ENCODE measurements around the gene BMAL1. TPM values are rescaled to one million over a fixed set of nuclear protein-coding genes. Genes with fewer than 3 reads are reported as not detected.
"Not testable (repeated sequence)": the region's sequence is repeated elsewhere in the genome, so short reads cannot be mapped to it uniquely, and the experiment has no call there.

The BMAL1 gene
- total RNA-seq, 4 donors from 2014 or later = 15.8 to 125 (median 24.4) TPM

GRCh38 chr11:13427440-13427839 is 149.8 kb downstream of the BMAL1 start:
- intact Hi-C loops (cut with DNase I; ENCODE audit: low total_unique reads) = no loop called here
- H3K4me3 ChIP-seq = no peak overlapping the region
- DNase-seq = no peak
- H3K36me3 ChIP-seq = no peaks in the 10 kb centered on the region
- no peaks in the 10 kb centered on the region for H3K9me3 ChIP-seq
- H3K4me1 ChIP-seq = no peaks in the 10 kb centered on the region
- H3K27me3 ChIP-seq = no peaks in the 10 kb centered on the region
- no peak for TF ChIP-seq CTCF (IDR thresholded peaks at IDR 0.05)
- TF ChIP-seq POLR2A (IDR thresholded peaks at IDR 0.05) = no peak
- no peak overlapping the region for H3K27ac ChIP-seq

GRCh38 chr11:13429288-13429687 is 151.7 kb downstream of the BMAL1 start:
- DNase-seq = no peak
- Histone ChIP-seq H3K36me3 (no peaks in the 10 kb centered on the region), H3K27me3 (no peaks in the 10 kb centered on the region), H3K27ac (no peak overlapping the region), H3K9me3 (no peaks in the 10 kb centered on the region), H3K4me3 (no peak overlapping the region), H3K4me1 (no peaks in the 10 kb centered on the region)
- intact Hi-C loops (cut with DNase I; ENCODE audit: low total_unique reads) = no loop called here
- TF ChIP-seq POLR2A (IDR thresholded peaks at IDR 0.05) (no peak), CTCF (IDR thresholded peaks at IDR 0.05) (no peak)

- H3K36me3 ChIP-seq = no peaks in the 10 kb centered on the region
- intact Hi-C loops (cut with DNase I; ENCODE audit: low total_unique reads) = no loop called here
- no peaks in the 10 kb centered on the region for H3K4me1 ChIP-seq
- H3K9me3 ChIP-seq = no peaks in the 10 kb centered on the region
- DNase-seq = no peak
- no peak overlapping the region for H3K27ac ChIP-seq
- H3K27me3 ChIP-seq = no peaks in the 10 kb centered on the region
- no peak overlapping the region for H3K4me3 ChIP-seq
- TF ChIP-seq POLR2A (IDR thresholded peaks at IDR 0.05) (no peak), CTCF (IDR thresholded peaks at IDR 0.05) (no peak)
Measured at GRCh38 chr11:13429836-13430235, 152.2 kb downstream of the BMAL1 start.

GRCh38 chr11:13433437-13433836 is 155.8 kb downstream of the BMAL1 start:
- no peaks in the 10 kb centered on the region for H3K9me3 ChIP-seq
- intact Hi-C loops (cut with DNase I; ENCODE audit: low total_unique reads) = no loop called here
- DNase-seq = no peak
- TF ChIP-seq CTCF (IDR thresholded peaks at IDR 0.05) (no peak), POLR2A (IDR thresholded peaks at IDR 0.05) (no peak)
- no peaks in the 10 kb centered on the region for H3K27me3 ChIP-seq
- no peaks in the 10 kb centered on the region for H3K4me1 ChIP-seq
- no peak overlapping the region for H3K4me3 ChIP-seq
- no peaks in the 10 kb centered on the region for H3K36me3 ChIP-seq
- no peak overlapping the region for H3K27ac ChIP-seq

- intact Hi-C loops (cut with DNase I; ENCODE audit: low total_unique reads) = no loop called here
- H3K36me3 ChIP-seq = no peaks in the 10 kb centered on the region
- H3K4me3 ChIP-seq = no peak overlapping the region
- DNase-seq = no peak
- H3K27ac ChIP-seq = no peak overlapping the region
- H3K4me1 ChIP-seq = no peaks in the 10 kb centered on the region
- TF ChIP-seq CTCF (IDR thresholded peaks at IDR 0.05) (no peak), POLR2A (IDR thresholded peaks at IDR 0.05) (no peak)
- no peaks in the 10 kb centered on the region for H3K9me3 ChIP-seq
- no peaks in the 10 kb centered on the region for H3K27me3 ChIP-seq
Measured at GRCh38 chr11:13434247-13435205, 156.9 kb downstream of the BMAL1 start.

GRCh38 chr11:13436836-13437235 is 159.2 kb downstream of the BMAL1 start:
- DNase-seq; intact Hi-C loops (cut with DNase I; ENCODE audit: low total_unique reads): not testable (repeated sequence)

More at GRCh38 chr11:13436836-13437235, 159.2 kb downstream of the BMAL1 start:
- H3K4me1 ChIP-seq, H3K4me3 ChIP-seq, H3K27me3 ChIP-seq, H3K9me3 ChIP-seq, H3K27ac ChIP-seq, H3K36me3 ChIP-seq: not testable (repeated sequence)

All from uterus (tissue), 4 donors.